Loucy (cell line): ENCODE measurements around the gene PLEKHB2.

ENCODE experiments used
- CTCF ChIP-seq: fragments of 200-600 bp; sonication (generic); conservative IDR thresholded peaks from 2 replicates; pipeline ENCODE4 v1.5.1; 2014; ENCODE audit warnings: mild to moderate bottlenecking, antibody characterized with exemption, low read length
- EZH2phosphoT487 ChIP-seq: fragments of 200-600 bp; IDR thresholded peaks from 2 replicates; pipeline ENCODE4 v1.6.1; 2018; ENCODE audit warnings: antibody characterized with exemption, mild to moderate bottlenecking, moderate library complexity, borderline replicate concordance

GRCh38 chr2:131142849-131143248 lies 37.7 kb downstream of the PLEKHB2 start:
- TF ChIP-seq CTCF, result no peak
- no peak for TF ChIP-seq EZH2phosphoT487
